ENCODE results near the gene VPS36.
"Not testable (repeated sequence)": the region's sequence is repeated elsewhere in the genome, so short reads cannot be mapped to it uniquely, and the experiment has no call there.

The VPS36 gene, protein sequence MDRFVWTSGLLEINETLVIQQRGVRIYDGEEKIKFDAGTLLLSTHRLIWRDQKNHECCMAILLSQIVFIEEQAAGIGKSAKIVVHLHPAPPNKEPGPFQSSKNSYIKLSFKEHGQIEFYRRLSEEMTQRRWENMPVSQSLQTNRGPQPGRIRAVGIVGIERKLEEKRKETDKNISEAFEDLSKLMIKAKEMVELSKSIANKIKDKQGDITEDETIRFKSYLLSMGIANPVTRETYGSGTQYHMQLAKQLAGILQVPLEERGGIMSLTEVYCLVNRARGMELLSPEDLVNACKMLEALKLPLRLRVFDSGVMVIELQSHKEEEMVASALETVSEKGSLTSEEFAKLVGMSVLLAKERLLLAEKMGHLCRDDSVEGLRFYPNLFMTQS

DNA sequence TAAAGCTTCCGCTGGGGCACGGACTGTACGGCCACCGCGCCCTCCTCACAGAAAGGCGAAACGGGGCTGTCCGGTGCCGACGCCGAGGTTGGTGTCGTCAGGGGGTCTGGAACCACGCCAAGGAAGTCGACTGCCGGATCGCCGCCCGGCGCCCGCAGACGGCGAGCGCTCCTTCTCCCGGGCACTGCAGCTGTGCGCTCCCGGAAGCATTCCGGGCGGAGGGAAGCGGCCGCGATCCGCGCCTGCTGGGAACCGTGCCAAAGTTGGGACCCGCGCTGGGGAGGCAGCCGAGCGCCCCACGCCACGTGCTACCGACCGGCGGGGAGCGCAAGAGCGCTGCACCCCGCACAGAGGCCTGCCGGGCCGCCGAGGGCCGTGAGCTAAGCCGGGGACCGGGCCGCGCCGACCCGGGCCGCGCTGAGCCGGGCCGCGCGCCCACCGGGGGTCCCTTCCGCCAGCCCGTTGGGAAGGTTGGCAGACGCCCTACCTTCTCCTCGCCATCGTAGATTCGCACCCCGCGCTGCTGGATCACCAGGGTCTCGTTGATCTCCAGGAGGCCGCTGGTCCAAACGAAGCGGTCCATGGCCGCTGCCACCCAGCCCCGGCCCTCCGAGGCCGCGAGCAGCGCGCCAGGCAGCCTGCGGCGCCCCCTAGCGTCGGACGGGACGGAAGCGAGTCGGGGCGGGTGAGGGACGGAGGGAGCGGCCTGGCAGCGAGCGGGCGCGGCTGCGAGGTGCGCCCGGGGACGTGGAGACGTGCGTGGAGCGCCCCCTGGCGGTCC is at the start of gene VPS36:
TSS of gene VPS36 (minus strand) at position 623 of the 781 bp plus-strand sequence. CDS start at position 583, 40 bp downstream.
- DNase-seq: peak; percentile 94

GRCh38 chr13:52497979-52498378 is 47.5 kb upstream of the VPS36 start:
- DNase-seq: peak; percentile 14

DNA sequence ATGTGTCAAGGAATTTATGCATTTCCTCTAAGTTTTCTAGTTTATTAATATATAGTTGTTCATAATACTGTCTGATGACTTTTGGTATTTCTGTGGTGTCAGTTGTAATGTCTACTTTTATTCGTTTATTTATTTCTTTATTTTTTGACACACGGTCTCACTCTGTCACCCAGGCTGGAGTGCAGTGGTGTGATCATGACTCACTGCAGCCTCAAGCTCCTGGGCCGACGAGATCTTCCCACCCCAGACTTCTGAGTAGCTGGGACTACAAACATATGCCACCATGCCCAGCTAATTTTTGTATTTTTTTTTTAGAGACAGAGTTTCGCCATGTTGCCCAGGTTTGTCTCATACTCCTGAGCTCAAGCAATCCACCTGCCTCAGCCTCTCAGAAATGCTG is 43.8 kb upstream of the VPS36 start:
- not testable (repeated sequence) for DNase-seq

- not testable (repeated sequence) for DNase-seq
These were observed 40.6 kb upstream of the VPS36 start for GRCh38 chr13:52491015-52491414.

DNA sequence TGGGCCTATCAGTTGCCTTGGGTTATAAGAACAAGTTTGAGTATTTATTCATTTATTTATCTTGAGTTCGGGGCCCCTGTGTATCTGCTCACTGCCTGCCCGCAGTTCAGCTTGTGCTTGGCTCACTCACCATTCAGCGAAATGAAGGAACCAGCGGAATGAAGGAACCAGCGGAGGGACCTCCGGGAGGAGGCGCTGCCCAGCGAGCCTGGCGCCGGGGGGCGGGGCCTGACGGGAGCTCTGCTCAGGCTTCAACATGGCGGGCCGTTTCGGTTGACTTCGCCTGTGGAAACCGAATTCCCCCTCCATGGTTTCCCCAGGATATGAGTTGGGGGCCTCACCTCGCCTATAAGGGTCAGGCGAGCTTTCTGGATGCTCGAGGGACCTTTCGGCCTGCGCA is 38.3 kb upstream of the VPS36 start:
- not testable (repeated sequence) for DNase-seq

- not testable (repeated sequence) for DNase-seq
These were observed 36.6 kb upstream of the VPS36 start for GRCh38 chr13:52487078-52487477.

DNA sequence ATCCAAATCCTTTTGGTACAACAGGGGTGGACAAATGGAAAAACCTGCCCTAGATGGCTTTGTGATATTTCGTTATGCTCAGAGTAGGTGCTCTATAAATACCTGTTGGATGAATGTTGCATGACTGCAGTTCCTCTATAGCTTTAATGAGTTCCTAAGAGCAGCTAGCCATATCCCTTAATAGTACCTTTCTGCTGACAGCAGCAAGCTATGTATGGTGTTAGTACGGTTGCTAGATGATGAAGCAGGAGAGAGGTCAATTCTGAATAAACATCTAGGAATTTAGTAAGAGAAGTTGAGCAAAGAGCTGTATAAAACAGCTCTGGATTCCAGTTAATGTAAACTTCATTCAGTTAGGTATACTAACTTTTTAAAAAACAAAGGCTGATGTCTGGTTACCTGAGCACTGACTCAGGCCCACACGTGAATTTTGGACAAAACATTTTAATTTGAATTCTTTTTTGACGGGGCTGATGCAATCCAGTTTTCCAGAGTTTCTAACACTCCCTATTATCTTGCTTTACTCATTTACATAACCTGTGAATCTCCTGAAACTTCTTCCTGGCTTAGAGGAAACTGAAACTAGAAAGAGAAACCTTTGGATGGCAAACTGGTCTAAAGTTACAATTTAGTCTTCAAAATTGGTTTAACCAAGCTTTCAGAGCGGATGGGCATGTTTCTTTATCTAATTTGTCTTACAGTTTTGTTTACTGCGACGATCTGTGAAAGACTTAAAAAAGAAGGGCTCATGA is 30.4 kb upstream of the VPS36 start:
- not testable (repeated sequence) for DNase-seq

DNA sequence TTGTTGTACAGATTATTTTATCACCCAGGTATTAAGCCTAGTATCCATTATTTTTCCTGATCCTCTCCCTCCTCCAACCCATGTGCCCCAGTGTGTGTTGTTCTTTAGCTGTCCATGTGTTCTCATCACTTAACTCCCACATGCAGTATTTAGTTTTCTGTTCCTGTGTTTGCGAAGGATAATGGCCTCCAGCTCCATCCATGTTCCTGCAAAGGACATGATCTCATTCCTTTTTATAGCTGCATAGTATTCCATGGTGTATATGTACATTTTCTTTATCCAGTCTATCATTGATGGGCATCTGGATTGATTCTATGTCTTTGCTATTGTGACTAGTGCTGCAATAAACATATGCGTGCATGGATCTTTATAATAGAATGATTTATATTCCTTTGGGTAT is 18.1 kb upstream of the VPS36 start:
- DNase-seq: not testable (repeated sequence)

GRCh38 chr13:52463526-52463925 is 13.1 kb upstream of the VPS36 start:
- DNase-seq: no peak

GRCh38 chr13:52461265-52461664 is 10.8 kb upstream of the VPS36 start:
- no peak for DNase-seq

DNA sequence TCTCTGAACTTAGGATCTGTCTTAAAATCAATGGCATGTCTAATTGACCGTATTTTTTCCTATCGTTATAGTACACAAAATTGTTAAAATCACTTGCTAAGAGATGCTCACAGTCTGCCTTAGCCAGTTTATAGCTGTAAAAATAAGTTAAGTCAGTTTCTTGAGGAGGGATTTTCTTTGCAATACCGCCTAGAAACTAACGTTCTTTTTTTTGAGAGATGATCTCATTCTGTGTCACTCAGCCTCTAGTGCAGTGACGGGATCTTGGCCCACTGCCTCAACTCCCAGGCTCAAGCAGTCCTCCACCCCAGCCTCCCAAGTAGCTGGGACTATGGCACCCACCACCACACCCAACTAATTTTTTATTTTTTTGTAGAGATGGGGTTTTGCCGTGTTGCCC is 9.2 kb upstream of the VPS36 start:
- no peak for DNase-seq

GRCh38 chr13:52455677-52456041 is 5.2 kb upstream of the VPS36 start:
- DNase-seq: peak; percentile 76

- peak; percentile 95 for DNase-seq
These were observed 4.6 kb upstream of the VPS36 start, which contains the start of gene CKAP2 for GRCh38 chr13:52454820-52455676. Gene CKAP2 (plus strand): TSS chr13:52455478. CDS start chr13:52455557, 79 bp downstream.

- DNase-seq: peak; percentile 52
These were observed 4.0 kb upstream of the VPS36 start for GRCh38 chr13:52454459-52454819.

GRCh38 chr13:52452470-52452869 is 2.0 kb upstream of the VPS36 start:
- DNase-seq: no peak

DNA sequence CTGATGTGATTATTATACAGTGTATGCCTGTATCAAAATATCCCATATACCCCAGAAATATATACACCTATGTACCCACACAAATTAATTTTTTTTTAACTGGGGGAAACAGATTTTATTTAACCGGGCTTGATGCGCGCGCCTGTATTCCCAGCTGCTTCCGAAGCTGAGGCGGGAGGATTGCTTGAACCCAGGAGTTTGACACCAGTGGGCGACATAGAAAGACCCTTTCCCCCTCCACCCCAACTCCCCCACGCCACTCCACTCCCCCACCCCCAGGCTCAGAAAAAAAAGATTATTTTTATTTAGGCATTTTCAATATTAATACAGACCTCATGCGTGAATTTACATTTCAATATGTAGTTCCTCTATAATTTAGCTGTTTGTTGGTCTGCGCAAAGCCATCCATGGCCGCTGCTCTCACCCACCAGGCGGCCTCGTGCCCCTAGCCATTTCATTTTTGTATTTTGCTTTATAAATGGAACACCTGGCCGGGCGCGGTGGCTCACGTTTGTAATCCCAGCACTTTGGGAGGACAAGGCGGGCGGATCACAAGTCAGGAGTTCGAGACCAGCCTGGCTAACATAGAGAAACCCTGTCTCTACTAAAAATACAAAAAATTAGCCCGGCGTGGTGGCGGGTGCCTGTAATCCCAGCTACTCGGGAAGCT is 836 bp upstream of the VPS36 start:
- no peak for DNase-seq

GRCh38 chr13:52450793-52451116 is 321 bp upstream of the VPS36 start:
- no peak for DNase-seq

GRCh38 chr13:52449331-52450011 is 963 bp downstream of the VPS36 start:
- no peak for DNase-seq

GRCh38 chr13:52447815-52448552 is 2.5 kb downstream of the VPS36 start:
- no peak for DNase-seq

DNA sequence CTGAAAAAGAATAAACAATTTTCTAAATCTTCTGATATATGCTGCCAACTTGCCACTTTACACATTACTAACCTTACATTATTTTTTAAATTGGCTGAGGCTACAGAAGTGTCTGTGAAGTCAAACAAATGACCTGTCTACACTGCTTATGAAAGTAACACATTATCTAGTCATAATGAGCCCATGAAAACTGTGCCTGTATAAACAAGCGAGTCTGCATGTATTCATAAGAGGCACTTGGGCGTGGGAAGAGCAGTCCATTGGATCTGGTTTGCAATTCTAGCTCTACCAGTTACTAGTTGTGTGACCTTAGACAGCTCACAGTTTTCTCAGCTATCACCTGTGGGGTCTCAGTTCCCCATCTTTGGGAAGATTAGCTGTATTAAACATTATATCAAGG is 3.1 kb downstream of the VPS36 start:
- DNase-seq: no peak

DNA sequence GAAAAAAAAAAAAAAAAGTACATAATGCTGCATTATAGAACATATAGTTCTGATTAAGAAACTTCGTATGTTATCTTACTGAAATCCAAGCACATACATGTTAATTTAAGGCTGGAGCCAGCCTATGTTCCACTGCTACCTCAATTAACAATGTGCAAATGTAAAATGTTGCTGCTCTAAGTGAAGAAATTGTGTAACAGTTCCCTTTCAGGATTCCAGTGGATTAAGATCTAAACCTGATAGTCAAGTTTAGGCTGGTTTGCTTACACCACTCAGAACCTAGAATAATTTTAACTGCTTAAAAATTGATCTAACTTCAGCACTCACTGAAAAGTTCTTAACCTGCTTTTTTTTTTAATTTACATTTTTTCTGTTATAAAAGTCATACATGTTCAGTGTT is 4.2 kb downstream of the VPS36 start:
- no peak for DNase-seq

All from CD4-positive, alpha-beta T cell treated with Interleukin-17A for 1 hour (primary cell).